Lower lobe of right lung (tissue), 2 donors: Measurements from ENCODE around the gene WDR7. TPM values are rescaled to one million over a fixed set of nuclear protein-coding genes. Genes with fewer than 3 reads are reported as not detected.
A peak's percentile ranks its signal among the peaks of the same experiment; 100 is the strongest.

Experiments used
- ATAC-seq, 2 donors: fragments of 200-7000 bp; cut with Tn5 transposase; one replicate each; pipeline ENCODE4 v1.9.1; 2020 to 2022; ENCODE audit warnings: mild to moderate bottlenecking in 2 of 2, moderate library complexity in 2 of 2
- DNase-seq: peaks from one replicate; pipeline ENCODE4 v3.0.0-alpha.2; 2020
- H3K27ac ChIP-seq: fragments of 200-600 bp; one replicate; pipeline ENCODE4 v1.8.0; 2022
- H3K27me3 ChIP-seq: fragments of 200-600 bp; one replicate; pipeline ENCODE4 v1.8.0; 2022; ENCODE audit warnings: low read depth
- H3K36me3 ChIP-seq: fragments of 200-600 bp; one replicate; pipeline ENCODE4 v1.8.0; 2022; ENCODE audit warnings: mild to moderate bottlenecking
- H3K4me1 ChIP-seq: fragments of 200-600 bp; one replicate; pipeline ENCODE4 v1.8.0; 2022
- H3K4me3 ChIP-seq: fragments of 200-600 bp; one replicate; pipeline ENCODE4 v1.8.0; 2022; ENCODE audit warnings: mild to moderate bottlenecking
- H3K9me3 ChIP-seq: fragments of 200-600 bp; one replicate; pipeline ENCODE4 v1.8.0; 2022
- CTCF ChIP-seq: fragments of 200-600 bp; IDR thresholded peaks from one replicate; pipeline ENCODE4 v1.8.0; 2022; ENCODE audit warnings: antibody characterized with exemption, mild to moderate bottlenecking
- intact Hi-C: fragments of 100-400 bp; cut with DNase I; formaldehyde crosslinking; loops from one replicate; pipeline ENCODE4 v1.11.0; 2022
- total RNA-seq: library from RNA; stranded (reverse); fragmentation: NEBNext Ultra II Directional; extraction: Animal tissue kit (Norgen Biotek cat#: 25700); gene quantifications from one replicate; pipeline ENCODE4 v1.2.1, GENCODE V29; 2021
- donor health status: DM: no; HTN: yes; CAD: no; lungs with severe emphysema.

WDR7 gene
- total RNA-seq, 1 donor from 2014 or later = 29.1 TPM

DNA sequence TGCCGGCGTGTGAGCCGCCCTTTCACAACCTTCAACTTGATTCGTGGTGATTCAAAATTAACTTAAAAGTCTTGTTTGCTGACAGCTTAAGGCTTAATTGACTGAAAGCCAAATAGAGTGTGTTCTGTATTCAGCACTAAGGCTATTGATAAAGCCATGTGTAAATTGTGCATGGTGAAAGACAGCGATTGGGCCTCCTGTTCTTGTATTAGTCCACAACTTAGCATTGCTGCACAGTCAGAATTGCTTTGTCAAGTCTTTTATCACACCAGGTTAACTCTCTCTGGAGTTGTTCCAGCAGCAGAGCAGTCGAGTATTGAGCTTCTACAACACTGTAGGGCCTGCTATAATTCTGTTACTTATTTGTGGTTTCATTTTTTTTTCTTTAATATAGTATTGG is 210.1 kb downstream of the WDR7 start:
- Histone ChIP-seq H3K27ac (no peak overlapping the region), H3K4me3 (no peak overlapping the region), H3K4me1 (no peaks in the 10 kb centered on the region), H3K36me3 (no peaks in the 10 kb centered on the region), H3K9me3 (no peaks in the 10 kb centered on the region), H3K27me3 (no peaks in the 10 kb centered on the region)
- ATAC-seq = no peak
- DNase-seq = no peak
- intact Hi-C loops = no loop called here
- no peak for TF ChIP-seq CTCF

GRCh38 chr18:56869189-56869777 is 218.1 kb downstream of the WDR7 start:
- intact Hi-C loops = no loop called here
- peak; percentile 55 for TF ChIP-seq CTCF
- DNase-seq (no peak), ATAC-seq (no peak)
- H3K4me3 ChIP-seq = no peak overlapping the region
- H3K36me3 ChIP-seq = no peaks in the 10 kb centered on the region
- no peak overlapping the region for H3K27ac ChIP-seq
- no peaks in the 10 kb centered on the region for H3K27me3 ChIP-seq
- no peaks in the 10 kb centered on the region for H3K9me3 ChIP-seq
- no peaks in the 10 kb centered on the region for H3K4me1 ChIP-seq

DNA sequence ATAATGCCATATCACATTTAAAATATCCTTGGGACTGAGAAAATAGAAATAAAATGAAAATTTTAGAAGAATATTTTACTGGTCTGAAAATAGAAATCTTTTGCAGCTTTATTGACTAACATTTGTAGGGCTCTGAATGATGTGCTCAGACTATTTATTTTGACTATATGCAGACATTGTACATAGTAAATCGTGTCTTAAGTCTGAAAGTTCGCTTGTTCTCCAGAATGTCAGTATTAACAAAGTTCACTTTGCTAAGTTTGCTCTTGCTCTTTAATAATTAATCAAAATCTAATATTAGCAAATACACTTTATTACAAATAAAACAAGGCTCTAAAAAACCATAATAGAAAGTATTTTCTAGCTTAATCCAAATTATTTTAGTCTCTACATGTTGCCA is 219.8 kb downstream of the WDR7 start:
- no peak for DNase-seq
- Histone ChIP-seq H3K27ac (no peak overlapping the region), H3K4me3 (no peak overlapping the region), H3K4me1 (no peaks in the 10 kb centered on the region), H3K27me3 (no peaks in the 10 kb centered on the region), H3K9me3 (no peaks in the 10 kb centered on the region), H3K36me3 (no peaks in the 10 kb centered on the region)
- no peak for ATAC-seq
- intact Hi-C loops = no loop called here
- TF ChIP-seq CTCF = no peak

GRCh38 chr18:56872140-56872539 is 221.0 kb downstream of the WDR7 start:
- no peak for TF ChIP-seq CTCF
- ATAC-seq = no peak
- Histone ChIP-seq H3K4me1 (no peaks in the 10 kb centered on the region), H3K9me3 (no peaks in the 10 kb centered on the region), H3K27me3 (no peaks in the 10 kb centered on the region), H3K4me3 (no peak overlapping the region), H3K27ac (no peak overlapping the region), H3K36me3 (no peaks in the 10 kb centered on the region)
- DNase-seq = no peak
- intact Hi-C loops = no loop called here

DNA sequence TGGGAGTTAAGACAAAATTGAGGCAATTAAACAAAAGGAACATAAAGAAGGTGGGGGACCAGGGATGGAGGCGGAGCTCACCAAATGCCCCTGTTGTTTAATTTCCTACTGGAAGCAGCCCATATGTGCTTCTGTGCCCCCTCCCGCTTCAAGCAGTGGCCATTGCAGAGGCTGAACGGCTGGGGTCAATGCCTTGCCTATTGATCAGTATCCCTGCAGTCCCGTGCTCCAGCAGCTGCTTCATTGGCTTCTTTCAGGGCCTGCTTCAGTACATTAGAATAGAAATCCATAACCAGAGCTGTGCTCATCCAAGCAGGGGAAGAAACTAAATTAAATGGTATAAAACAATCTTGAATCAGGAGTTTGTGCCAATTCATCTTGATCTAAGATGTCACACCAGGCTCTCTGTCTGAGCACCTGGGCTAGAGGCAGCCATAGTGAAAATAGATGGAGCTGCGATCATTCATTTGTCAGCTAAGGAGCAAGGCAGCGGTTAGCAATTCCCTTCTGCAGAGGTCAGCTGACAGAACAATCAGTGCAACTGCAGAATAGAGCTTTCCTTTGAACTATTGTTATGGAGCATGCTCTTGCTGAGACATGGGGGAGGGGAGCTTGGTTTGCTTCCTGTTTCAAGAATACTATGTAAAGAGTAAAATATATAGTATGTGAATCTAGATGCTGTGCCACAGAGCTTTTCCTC is 222.4 kb downstream of the WDR7 start:
- ATAC-seq = no peak

More for the DNA sequence above, 222.4 kb downstream of the WDR7 start:
- intact Hi-C loops = no loop called here
- Histone ChIP-seq H3K4me3 (no peak overlapping the region), H3K27ac (no peak overlapping the region), H3K27me3 (no peaks in the 10 kb centered on the region), H3K4me1 (no peaks in the 10 kb centered on the region), H3K36me3 (no peaks in the 10 kb centered on the region), H3K9me3 (no peaks in the 10 kb centered on the region)
- TF ChIP-seq CTCF = no peak
- no peak for DNase-seq
